GM19463 (cell line): ENCODE data around the gene ABCC4.

Experiments used
- ATAC-seq: cut with Tn5 transposase; IDR thresholded peaks from one replicate; pipeline ENCODE4 v1.9.1; 2021; ENCODE audit warnings: mild to moderate bottlenecking, moderate library complexity; ENCODE audit not compliant: unreplicated experiment

Gene ABCC4

GRCh38 chr13:95067303-95067702 lies 233.9 kb downstream of the ABCC4 start:
- ATAC-seq = no peak

- ATAC-seq = no peak
Measured at GRCh38 chr13:95060014-95060519, 241.2 kb downstream of the ABCC4 start.

GRCh38 chr13:95059306-95059705 lies 241.9 kb downstream of the ABCC4 start:
- ATAC-seq = no peak

GRCh38 chr13:95058680-95059079 lies 242.6 kb downstream of the ABCC4 start:
- ATAC-seq = no peak

DNA sequence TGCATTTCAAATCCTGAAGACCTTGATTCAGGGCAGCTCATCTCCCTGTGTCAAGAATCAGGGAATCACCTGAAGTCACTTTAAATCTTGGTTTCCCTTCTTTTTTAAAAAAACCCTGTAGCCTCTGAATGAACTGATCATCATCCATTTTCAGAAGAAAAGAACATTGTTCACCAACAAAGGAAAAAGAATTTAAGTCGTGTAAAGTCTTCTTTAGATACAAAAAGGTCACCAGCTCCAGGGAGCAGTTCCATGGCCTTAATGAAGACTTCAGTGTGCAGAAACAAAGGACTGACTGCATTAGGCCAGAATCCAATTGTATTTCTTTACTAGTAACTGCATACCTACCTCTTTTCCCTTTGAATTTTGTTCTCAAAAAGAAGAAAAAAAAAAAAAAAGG lies 245.0 kb downstream of the ABCC4 start:
- no peak for ATAC-seq

- peak; percentile 41 for ATAC-seq
Measured at GRCh38 chr13:95050800-95051615, 250.2 kb downstream of the ABCC4 start.

- no peak for ATAC-seq
Measured at GRCh38 chr13:95049772-95050171, 251.5 kb downstream of the ABCC4 start.

- no peak for ATAC-seq
Measured at GRCh38 chr13:95044452-95045205, 256.6 kb downstream of the ABCC4 start.

GRCh38 chr13:95039415-95039814 lies 261.8 kb downstream of the ABCC4 start:
- no peak for ATAC-seq

- ATAC-seq = no peak
Measured at GRCh38 chr13:95038949-95039348, 262.3 kb downstream of the ABCC4 start.

- no peak for ATAC-seq
Measured at GRCh38 chr13:95035311-95036109, 265.7 kb downstream of the ABCC4 start.

DNA sequence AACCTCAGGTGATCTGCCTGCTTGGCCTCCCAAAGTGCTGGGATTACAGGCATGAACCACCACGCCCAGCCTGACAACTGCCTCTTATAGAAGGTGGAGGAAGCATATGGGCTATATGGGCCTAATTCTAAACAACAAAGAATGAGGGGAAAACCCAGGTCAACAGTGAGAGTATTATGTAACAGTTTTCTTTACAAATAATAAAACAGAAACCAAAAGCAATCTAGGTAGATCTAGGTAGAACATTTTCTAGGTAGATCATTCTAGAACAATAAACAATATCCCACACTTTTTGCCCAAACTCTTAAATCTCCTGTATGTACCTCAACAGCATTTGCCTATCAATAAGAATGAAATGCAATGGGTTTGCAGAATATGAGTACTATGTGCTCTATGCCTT lies 267.4 kb downstream of the ABCC4 start:
- ATAC-seq = peak; percentile 63

DNA sequence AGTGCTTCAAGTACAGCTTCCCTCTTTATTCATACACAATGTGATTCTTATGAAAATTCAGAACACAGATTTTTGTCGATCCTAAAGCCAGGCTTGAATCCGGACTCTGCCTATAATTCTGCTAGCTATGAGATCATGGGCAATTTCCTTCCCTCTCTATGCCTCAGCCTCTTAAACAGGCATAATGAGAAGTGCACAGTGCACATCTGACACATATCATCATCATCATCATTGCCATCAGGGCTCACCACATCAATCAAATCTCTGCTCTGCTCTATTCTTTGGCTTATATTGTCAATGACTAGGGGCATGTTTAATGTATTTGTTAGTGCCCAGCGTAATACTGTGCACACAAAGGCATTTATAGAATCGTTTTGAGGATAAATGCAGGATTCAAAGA lies 269.1 kb downstream of the ABCC4 start:
- ATAC-seq = no peak

DNA sequence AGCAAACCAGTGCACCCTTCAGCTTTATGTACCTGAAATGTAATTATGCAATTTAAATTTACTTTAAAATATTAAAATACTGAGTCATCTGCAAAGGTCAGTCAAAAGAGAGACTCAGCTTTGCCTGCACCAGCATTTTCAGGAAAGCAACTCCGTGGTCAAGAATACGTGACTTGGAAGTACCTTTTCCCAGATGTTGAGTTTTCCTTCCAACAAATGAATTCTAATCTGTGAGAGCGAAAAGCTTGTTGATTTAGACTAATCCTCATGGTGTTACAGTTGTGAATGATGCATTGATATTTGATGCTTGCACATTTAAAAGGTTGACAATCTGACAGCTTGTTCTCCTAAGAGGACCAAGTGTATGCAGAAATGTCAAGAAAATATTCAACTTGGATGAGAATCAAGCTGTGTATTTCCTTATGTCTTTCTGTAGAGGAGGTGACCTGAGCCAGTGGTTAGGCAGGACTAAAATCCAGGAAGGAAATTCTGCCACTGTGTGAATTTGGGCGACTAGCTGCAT lies 270.4 kb downstream of the ABCC4 start:
- ATAC-seq = no peak

GRCh38 chr13:95027638-95028037 lies 273.6 kb downstream of the ABCC4 start:
- no peak for ATAC-seq

GRCh38 chr13:95025116-95025515 lies 276.1 kb downstream of the ABCC4 start:
- no peak for ATAC-seq

DNA sequence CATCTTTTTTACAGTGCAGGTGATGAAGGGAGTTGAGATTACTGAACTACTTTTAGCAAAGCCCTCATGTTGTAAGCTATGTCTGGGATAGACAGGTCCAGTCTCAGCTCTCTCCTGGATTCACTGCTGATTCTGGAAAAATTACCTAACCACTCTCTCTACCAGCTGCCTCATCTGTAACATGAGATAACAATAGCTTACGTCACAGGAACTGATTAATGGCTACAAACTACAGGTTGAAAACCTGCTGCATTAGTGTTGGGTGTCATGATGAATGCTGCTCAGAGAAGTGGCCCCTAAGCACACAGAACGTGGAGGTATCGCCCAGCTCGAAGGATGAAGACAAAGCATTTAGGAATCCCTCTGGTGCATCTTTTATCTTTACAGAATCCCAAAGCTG lies 277.8 kb downstream of the ABCC4 start:
- no peak for ATAC-seq

DNA sequence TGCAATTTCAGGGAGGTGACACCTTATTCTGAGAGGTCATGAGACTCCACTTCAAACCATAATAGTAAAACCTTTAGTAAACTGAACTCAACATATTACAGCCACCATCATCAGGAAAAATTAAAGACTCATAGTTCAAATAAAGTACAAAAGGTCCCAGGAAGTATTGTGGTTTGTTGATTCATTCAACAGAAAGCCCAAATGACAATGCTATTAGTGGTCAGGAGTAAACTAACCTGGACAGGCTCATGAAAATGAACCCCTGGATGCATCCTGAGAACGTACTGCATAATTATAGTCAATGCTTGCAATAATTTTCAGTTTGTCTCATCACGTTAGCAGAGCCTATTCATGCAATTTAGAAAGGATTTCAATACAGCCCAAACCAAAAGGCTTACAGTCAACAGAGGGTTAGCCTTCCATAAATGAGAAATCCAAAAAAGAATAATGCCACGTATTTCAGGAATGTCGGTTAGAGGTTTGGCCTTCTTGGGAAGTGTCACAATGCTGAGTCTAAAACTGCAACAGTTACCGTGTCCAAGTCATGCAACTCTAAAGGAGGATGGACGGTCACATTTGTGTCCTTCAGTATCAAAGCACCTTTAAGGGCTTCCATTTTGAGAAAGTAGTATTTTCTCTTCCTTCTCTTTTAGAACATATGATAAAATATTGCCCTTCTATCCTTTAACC lies 280.8 kb downstream of the ABCC4 start:
- peak; percentile 49 for ATAC-seq

GRCh38 chr13:95019886-95020285 lies 281.4 kb downstream of the ABCC4 start:
- no peak for ATAC-seq

DNA sequence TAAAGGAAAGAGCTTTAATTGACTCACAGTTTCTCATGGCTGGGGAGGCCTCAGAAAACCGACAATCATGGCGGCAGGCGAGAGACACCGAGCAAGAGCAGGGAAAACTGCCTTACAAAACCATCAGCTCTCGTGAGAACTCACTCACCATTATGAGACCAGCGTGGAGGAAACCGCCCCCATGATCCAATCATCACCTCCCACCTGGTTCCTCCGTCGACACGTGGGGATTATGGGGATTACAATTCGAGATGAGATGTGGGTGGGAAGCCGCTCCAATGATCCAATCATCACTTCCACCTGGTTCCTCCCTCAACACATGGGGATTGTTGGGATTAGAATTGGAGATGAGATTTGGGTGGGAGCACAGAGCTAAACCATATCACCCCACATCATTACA lies 293.9 kb downstream of the ABCC4 start:
- no peak for ATAC-seq
